ENCODE data around the gene ZNF773. TPM values are rescaled to one million over a fixed set of nuclear protein-coding genes. Genes with fewer than 3 reads are reported as not detected.
"Not testable (repeated sequence)": the region's sequence is repeated elsewhere in the genome, so short reads cannot be mapped to it uniquely, and the experiment has no call there.

ZNF773 gene
- 10 to 100 TPM in 1 of 3 donors, 1 to 10 TPM in 2; 3.1 to 14.1 (median 3.3) TPM for polyA plus RNA-seq

GRCh38 chr19:57499680-57500395 is at the start of gene ZNF773:
Gene ZNF773 (plus strand): TSS chr19:57499938. CDS start chr19:57500081, 143 bp downstream.
- Mint-ChIP-seq H3K36me3 (peaks cover 40 to 60% (median 46%) of the 10 kb centered on the region in 3 donors), H3K4me1 (peaks cover 24 to 36% of the 10 kb centered on the region in 2 donors), H3K27ac (peak within 1 kb of the TSS; percentile 73 to 98 (median 95)), H3K4me3 (peak within 1 kb of the TSS; percentile 70 to 88 (median 86)), H3K9me3 (peaks cover 25 to 75% (median 48%) of the 10 kb centered on the region in 6 donors)
- DNase-seq = peak; percentile 92 to 96 (median 95)
- H3K27me3 Mint-ChIP-seq (ENCODE audit: low read depth in 3 of 3) = not testable (repeated sequence)

GRCh38 chr19:57452307-57452706 is 47.4 kb upstream of the ZNF773 start:
- no peak overlapping the region for H3K4me3 Mint-ChIP-seq
- DNase-seq = no peak
- peaks cover 0 to 2% (median 2%) of the 10 kb centered on the region in 3 donors for H3K27me3 Mint-ChIP-seq (ENCODE audit: low read depth in 3 of 3)
- no peak overlapping the region for H3K27ac Mint-ChIP-seq
- no peaks in the 10 kb centered on the region for H3K4me1 Mint-ChIP-seq
- peaks cover 9 to 64% (median 55%) of the 10 kb centered on the region in 6 donors for H3K9me3 Mint-ChIP-seq
- H3K36me3 Mint-ChIP-seq = peaks cover 19 to 32% (median 29%) of the 10 kb centered on the region in 3 donors

- H3K27ac Mint-ChIP-seq = no peak overlapping the region
- H3K4me1 Mint-ChIP-seq = no peaks in the 10 kb centered on the region
- peaks cover 15 to 35% (median 18%) of the 10 kb centered on the region in 3 donors for H3K36me3 Mint-ChIP-seq
- DNase-seq = peak; percentile 6 to 21 (median 14)
- no peak overlapping the region for H3K4me3 Mint-ChIP-seq
- H3K9me3 Mint-ChIP-seq = peaks cover 40 to 82% (median 69%) of the 10 kb centered on the region in 6 donors
- H3K27me3 Mint-ChIP-seq (ENCODE audit: low read depth in 3 of 3) = peaks cover 1 to 6% (median 2%) of the 10 kb centered on the region in 3 donors
Observed at GRCh38 chr19:57465680-57466381, 33.9 kb upstream of the ZNF773 start.

- peaks cover 45 to 82% (median 69%) of the 10 kb centered on the region in 6 donors for H3K9me3 Mint-ChIP-seq
- peaks cover 21 to 34% (median 21%) of the 10 kb centered on the region in 3 donors for H3K36me3 Mint-ChIP-seq
- no peak overlapping the region for H3K27ac Mint-ChIP-seq
- H3K4me1 Mint-ChIP-seq = no peaks in the 10 kb centered on the region
- no peak for DNase-seq
- H3K4me3 Mint-ChIP-seq = no peak overlapping the region
- peaks cover 1 to 6% (median 2%) of the 10 kb centered on the region in 3 donors for H3K27me3 Mint-ChIP-seq (ENCODE audit: low read depth in 3 of 3)
Observed at GRCh38 chr19:57466489-57466888, 33.2 kb upstream of the ZNF773 start.

GRCh38 chr19:57473646-57474045 is 26.1 kb upstream of the ZNF773 start:
- Mint-ChIP-seq H3K27ac (no peak overlapping the region), H3K4me3 (no peak overlapping the region), H3K9me3 (peaks cover 67 to 99% (median 89%) of the 10 kb centered on the region in 6 donors), H3K36me3 (peaks cover 45 to 71% (median 47%) of the 10 kb centered on the region in 3 donors), H3K27me3 (ENCODE audit: low read depth in 3 of 3) (peaks cover 2 to 9% (median 6%) of the 10 kb centered on the region in 3 donors), H3K4me1 (peaks cover 22 to 26% of the 10 kb centered on the region in 2 donors)
- no peak for DNase-seq

GRCh38 chr19:57477191-57478008 is 22.3 kb upstream of the ZNF773 start, which contains the start of gene ZNF772:
Gene ZNF772 (minus strand): TSS chr19:57477566. CDS start chr19:57477309, 257 bp downstream.
- Mint-ChIP-seq H3K27ac (peak within 1 kb of the TSS; percentile 90 to 97 (median 96)), H3K36me3 (peaks cover 35 to 42% (median 41%) of the 10 kb centered on the region in 3 donors), H3K27me3 (ENCODE audit: low read depth in 3 of 3) (peaks cover 2 to 6% (median 5%) of the 10 kb centered on the region in 3 donors), H3K4me1 (peaks cover 22 to 26% of the 10 kb centered on the region in 2 donors), H3K4me3 (peak within 1 kb of the TSS; percentile 85 to 98 (median 97)), H3K9me3 (peaks cover 46 to 79% (median 53%) of the 10 kb centered on the region in 6 donors)
- peak; percentile 84 to 86 (median 85) for DNase-seq

GRCh38 chr19:57487477-57488298 is 12.1 kb upstream of the ZNF773 start, which contains the start of gene ZNF419:
Gene ZNF419 (plus strand): TSS chr19:57487750. CDS start chr19:57487951, 201 bp downstream.
- Mint-ChIP-seq H3K4me3 (peak within 1 kb of the TSS; percentile 71 to 92 (median 85)), H3K4me1 (peaks cover 18 to 22% of the 10 kb centered on the region in 2 donors), H3K36me3 (peaks cover 27 to 43% (median 39%) of the 10 kb centered on the region in 3 donors), H3K27ac (peak within 1 kb of the TSS; percentile 47 to 94 (median 86)), H3K9me3 (peaks cover 4 to 34% (median 15%) of the 10 kb centered on the region in 6 donors)
- not testable (repeated sequence) for H3K27me3 Mint-ChIP-seq (ENCODE audit: low read depth in 3 of 3)
- DNase-seq = peak; percentile 85 to 89 (median 87)

- Mint-ChIP-seq H3K27me3 (ENCODE audit: low read depth in 3 of 3) (peaks cover 5 to 12% (median 6%) of the 10 kb centered on the region in 3 donors), H3K36me3 (peaks cover 32 to 49% (median 45%) of the 10 kb centered on the region in 3 donors), H3K27ac (peak overlapping the region in 4 of 6 donors; percentile 6 to 65 (median 42)), H3K9me3 (peaks cover 8 to 40% (median 19%) of the 10 kb centered on the region in 6 donors), H3K4me3 (peak overlapping the region; percentile 68 to 84 (median 75)), H3K4me1 (peaks cover 18 to 22% of the 10 kb centered on the region in 2 donors)
- not testable (repeated sequence) for DNase-seq
Observed at GRCh38 chr19:57488299-57488644, 11.5 kb upstream of the ZNF773 start.

GRCh38 chr19:57499332-57499679 is 432 bp upstream of the ZNF773 start:
- H3K27ac Mint-ChIP-seq = peak overlapping the region; percentile 73 to 98 (median 95)
- peak overlapping the region; percentile 70 to 88 (median 83) for H3K4me3 Mint-ChIP-seq
- peaks cover 40 to 60% (median 45%) of the 10 kb centered on the region in 3 donors for H3K36me3 Mint-ChIP-seq
- DNase-seq; H3K27me3 Mint-ChIP-seq (ENCODE audit: low read depth in 3 of 3): not testable (repeated sequence)
- H3K9me3 Mint-ChIP-seq = peaks cover 25 to 80% (median 52%) of the 10 kb centered on the region in 6 donors
- H3K4me1 Mint-ChIP-seq = peaks cover 24 to 36% of the 10 kb centered on the region in 2 donors

- H3K27ac Mint-ChIP-seq = peak overlapping the region; percentile 71 to 98 (median 88)
- not testable (repeated sequence) for H3K27me3 Mint-ChIP-seq (ENCODE audit: low read depth in 3 of 3); DNase-seq
- H3K9me3 Mint-ChIP-seq = peaks cover 25 to 74% (median 48%) of the 10 kb centered on the region in 6 donors
- H3K36me3 Mint-ChIP-seq = peaks cover 42 to 60% (median 49%) of the 10 kb centered on the region in 3 donors
- peak overlapping the region; percentile 70 to 86 (median 83) for H3K4me3 Mint-ChIP-seq
- H3K4me1 Mint-ChIP-seq = peaks cover 24 to 36% of the 10 kb centered on the region in 2 donors
Observed at GRCh38 chr19:57500400-57500799, 662 bp downstream of the ZNF773 start.

GRCh38 chr19:57506163-57506562 is 6.4 kb downstream of the ZNF773 start:
- DNase-seq = no peak
- Mint-ChIP-seq H3K27ac (no peak overlapping the region), H3K27me3 (ENCODE audit: low read depth in 3 of 3) (peaks cover 0 to 3% (median 0%) of the 10 kb centered on the region in 3 donors), H3K9me3 (peaks cover 37 to 83% (median 69%) of the 10 kb centered on the region in 6 donors), H3K4me3 (no peak overlapping the region), H3K4me1 (peaks cover 6 to 18% of the 10 kb centered on the region in 2 donors), H3K36me3 (peaks cover 78 to 84% (median 82%) of the 10 kb centered on the region in 3 donors)

GRCh38 chr19:57511484-57511883 is 11.7 kb downstream of the ZNF773 start:
- no peaks in the 10 kb centered on the region for H3K4me1 Mint-ChIP-seq
- peaks cover 41 to 92% (median 81%) of the 10 kb centered on the region in 6 donors for H3K9me3 Mint-ChIP-seq
- no peak overlapping the region for H3K27ac Mint-ChIP-seq
- no peak for DNase-seq
- H3K36me3 Mint-ChIP-seq = peaks cover 73 to 84% (median 73%) of the 10 kb centered on the region in 3 donors
- no peaks in the 10 kb centered on the region for H3K27me3 Mint-ChIP-seq (ENCODE audit: low read depth in 3 of 3)
- no peak overlapping the region for H3K4me3 Mint-ChIP-seq

Measured in immature natural killer cell (primary cell).